IPS-20b (cell line): ENCODE results near the gene CLEC4F.

Source experiments
- H3K27ac ChIP-seq: one replicate; pipeline ENCODE4 v1.5.1; 2013; ENCODE audit warnings: low read length
- H3K27me3 ChIP-seq: 2 replicates; pipeline ENCODE4 v1.6.1; 2013; ENCODE audit warnings: mild to moderate bottlenecking, low read length, inconsistent platforms; ENCODE audit not compliant: insufficient read depth
- H3K36me3 ChIP-seq: 2 replicates; pipeline ENCODE4 v1.6.1; 2013; ENCODE audit warnings: low read depth, mild to moderate bottlenecking, inconsistent platforms, low read length, moderate library complexity; ENCODE audit not compliant: insufficient read depth
- H3K4me1 ChIP-seq: 2 replicates; pipeline ENCODE4 v1.6.1; 2013; ENCODE audit warnings: mild to moderate bottlenecking, control low read depth, inconsistent platforms, low read length, moderate library complexity; ENCODE audit not compliant: insufficient read depth
- H3K4me3 ChIP-seq: 2 replicates; pipeline ENCODE4 v1.5.1; 2013; ENCODE audit warnings: mild to moderate bottlenecking, low read length, inconsistent platforms
- H3K9ac ChIP-seq: 2 replicates; pipeline ENCODE4 v1.6.1; 2013; ENCODE audit warnings: low read depth, mild to moderate bottlenecking, inconsistent platforms, low read length, moderate library complexity
- H3K9me3 ChIP-seq: 2 replicates; pipeline ENCODE4 v1.6.1; 2013; ENCODE audit warnings: mild to moderate bottlenecking, low read depth, low read length, inconsistent platforms; ENCODE audit not compliant: insufficient read depth

The CLEC4F gene

DNA sequence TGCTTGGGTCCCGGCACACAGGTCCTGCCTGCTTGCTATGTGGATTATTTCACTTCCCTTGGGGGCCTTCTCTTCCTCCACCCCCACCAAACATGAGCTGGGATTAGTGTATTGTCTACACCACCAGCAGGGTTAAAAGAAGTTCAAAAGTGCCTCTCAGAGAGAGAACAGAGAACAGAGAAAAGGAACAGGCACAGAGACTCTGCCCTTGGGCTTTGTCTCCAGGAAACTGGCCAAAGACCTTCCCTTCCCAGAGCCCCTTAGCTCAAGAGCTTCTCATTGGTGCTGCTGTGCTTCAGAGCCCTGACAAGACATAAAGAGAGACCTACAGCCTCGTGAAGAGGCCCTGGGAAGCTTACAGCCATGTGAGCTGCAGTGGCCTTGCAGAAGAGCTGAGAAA, 22.9 kb downstream of the CLEC4F start:
- H3K27me3 ChIP-seq = peaks cover 58% of the 10 kb centered on the region
- no peaks in the 10 kb centered on the region for H3K36me3 ChIP-seq
- peaks cover 4% of the 10 kb centered on the region; the same call in 1 of the 2 replicates for H3K9me3 ChIP-seq
- no peaks in the 10 kb centered on the region for H3K4me1 ChIP-seq
- no peak overlapping the region for H3K27ac ChIP-seq
- H3K9ac ChIP-seq = no peak overlapping the region
- H3K4me3 ChIP-seq = no peak overlapping the region

DNA sequence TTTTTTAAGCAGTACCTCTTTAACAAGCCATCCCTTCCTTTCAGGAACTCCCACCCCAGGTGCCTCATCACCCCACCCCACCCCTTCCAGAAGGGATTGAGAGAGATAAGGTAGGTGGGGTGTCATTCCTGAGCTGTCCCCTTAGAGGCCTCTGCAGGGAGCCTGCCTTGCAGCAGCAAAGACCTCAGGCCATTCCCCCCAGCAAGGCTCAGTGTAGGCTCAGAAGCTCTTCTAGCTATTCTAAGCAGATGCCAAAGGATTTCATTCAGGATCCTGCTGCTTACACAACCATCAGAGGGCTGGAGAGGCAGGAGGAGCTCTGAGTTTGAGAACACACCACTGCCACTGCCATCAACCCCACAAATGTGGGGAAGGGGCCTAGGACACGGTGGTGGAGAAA, 24.1 kb downstream of the CLEC4F start:
- no peak overlapping the region for H3K4me3 ChIP-seq
- H3K4me1 ChIP-seq = no peaks in the 10 kb centered on the region
- no peak overlapping the region for H3K27ac ChIP-seq
- H3K9ac ChIP-seq = no peak overlapping the region
- peaks cover 59% of the 10 kb centered on the region for H3K27me3 ChIP-seq
- H3K36me3 ChIP-seq = no peaks in the 10 kb centered on the region
- H3K9me3 ChIP-seq = peaks cover 4% of the 10 kb centered on the region; the same call in 1 of the 2 replicates

DNA sequence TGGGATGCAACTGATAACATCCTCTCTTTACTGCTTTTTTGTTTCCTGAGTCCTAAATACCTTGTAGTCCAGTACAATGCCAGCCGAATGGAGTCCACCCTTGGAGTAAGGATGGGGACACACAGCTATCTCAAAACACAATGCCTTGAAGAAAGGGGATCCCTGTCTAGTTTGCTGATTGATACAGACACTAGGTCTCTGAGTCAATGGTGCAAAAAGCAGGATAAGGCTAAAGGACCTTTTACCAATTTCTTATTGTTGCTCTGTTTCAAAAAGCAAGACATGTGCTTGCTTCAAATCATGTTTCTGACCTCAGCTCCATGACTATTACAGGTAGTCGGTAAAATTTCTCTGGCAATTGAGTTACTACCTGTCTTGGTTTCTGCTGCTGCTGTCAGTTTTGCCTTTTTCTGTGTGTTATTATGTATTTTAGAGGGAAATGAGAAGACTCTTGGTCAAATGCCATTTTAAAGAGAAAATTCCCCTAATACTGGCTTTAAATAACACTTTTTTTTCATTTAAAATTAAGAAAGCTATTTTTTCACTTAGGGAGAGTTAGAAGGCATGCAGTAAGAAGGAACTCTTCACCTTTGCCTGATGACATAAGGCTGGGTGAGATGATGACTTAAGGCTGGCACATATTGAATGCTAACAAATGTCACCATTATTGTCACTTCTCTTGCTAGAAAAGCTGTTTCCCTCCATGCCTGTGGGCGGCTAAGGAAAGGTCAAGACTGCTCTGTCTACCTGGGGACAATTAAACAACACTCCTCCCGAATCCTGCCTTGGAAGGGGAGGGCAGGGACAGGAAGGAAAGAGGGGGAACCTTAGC, 25.0 kb downstream of the CLEC4F start:
- H3K9ac ChIP-seq = no peak overlapping the region
- H3K27ac ChIP-seq = no peak overlapping the region
- no peaks in the 10 kb centered on the region for H3K4me1 ChIP-seq
- no peaks in the 10 kb centered on the region for H3K36me3 ChIP-seq
- no peak overlapping the region for H3K4me3 ChIP-seq
- peaks cover 4% of the 10 kb centered on the region; the same call in 1 of the 2 replicates for H3K9me3 ChIP-seq
- H3K27me3 ChIP-seq = peaks cover 61% of the 10 kb centered on the region

DNA sequence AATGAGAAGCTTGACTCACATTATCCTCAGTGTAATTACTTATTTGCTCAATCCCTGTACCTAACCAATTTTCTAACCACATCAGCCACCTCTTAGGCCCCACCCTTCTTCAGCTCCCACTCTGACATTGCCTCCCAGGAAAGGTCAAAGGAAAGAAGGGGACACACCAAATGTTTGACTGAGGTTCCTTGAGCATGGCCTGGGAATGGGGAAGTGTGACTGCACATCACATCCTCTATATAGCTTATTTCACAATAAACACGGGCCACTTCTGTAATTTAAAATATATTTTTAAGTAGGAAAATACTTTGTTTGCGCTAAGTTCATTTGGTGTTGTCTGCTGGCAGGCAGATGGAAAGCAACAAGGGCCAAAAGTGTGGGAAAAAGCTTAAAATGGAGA, 26.9 kb downstream of the CLEC4F start:
- H3K27ac ChIP-seq = no peak overlapping the region

DNA sequence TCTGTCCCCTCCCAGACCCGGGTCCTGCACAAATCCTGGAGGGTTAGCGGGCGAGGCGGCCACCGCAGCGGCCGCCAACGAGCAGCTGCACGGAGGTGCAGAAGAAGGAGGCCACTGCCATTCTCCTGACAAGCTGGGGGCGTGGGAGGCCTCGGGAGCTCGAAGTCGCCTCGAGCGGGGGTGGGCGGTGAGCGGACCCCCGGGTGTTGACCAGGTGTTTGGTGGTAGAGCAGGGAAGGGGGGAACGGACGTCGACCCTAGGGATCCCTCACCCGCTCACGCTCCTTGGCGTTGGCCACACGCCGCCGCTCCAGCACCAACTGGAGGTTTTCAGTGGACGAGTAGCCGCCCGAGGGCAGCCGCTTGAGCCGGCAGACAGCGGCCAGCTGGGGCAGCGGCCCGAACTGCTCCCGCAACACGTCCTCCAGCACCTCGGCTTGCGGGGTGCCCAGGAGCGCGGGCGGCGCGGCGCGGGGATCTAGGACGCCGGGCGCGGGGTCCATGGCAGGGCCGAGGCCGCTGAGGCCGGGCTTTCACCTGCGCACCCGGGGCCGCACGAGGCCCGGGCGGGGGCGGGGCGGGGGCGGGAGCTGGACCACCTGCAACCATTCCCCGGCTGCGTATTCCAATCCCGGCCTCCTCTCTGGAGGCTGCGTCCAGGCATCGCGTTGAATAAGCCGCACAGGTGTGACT, 30.1 kb downstream of the CLEC4F start, which contains the start of gene FIGLA:
Gene FIGLA, minus strand, starts transcription at position 508 of the 693 bp plus-strand sequence. Its CDS starts 5 bp downstream, at position 503.
- H3K9me3 ChIP-seq = no peaks in the 10 kb centered on the region
- peaks cover 98% of the 10 kb centered on the region for H3K27me3 ChIP-seq
- no peak within 1 kb of the TSS for H3K27ac ChIP-seq
- peaks cover 4% of the 10 kb centered on the region; the same call in 1 of the 2 replicates for H3K4me1 ChIP-seq
- no peak within 1 kb of the TSS for H3K9ac ChIP-seq
- no peaks in the 10 kb centered on the region for H3K36me3 ChIP-seq
- peak within 1 kb of the TSS; percentile 49; the same call in 1 of the 2 replicates for H3K4me3 ChIP-seq

More for the DNA sequence above, 26.9 kb downstream of the CLEC4F start:
- no peak overlapping the region for H3K4me3 ChIP-seq
- no peak overlapping the region for H3K9ac ChIP-seq
- H3K36me3 ChIP-seq = no peaks in the 10 kb centered on the region
- peaks cover 4% of the 10 kb centered on the region; the same call in 1 of the 2 replicates for H3K4me1 ChIP-seq
- H3K27me3 ChIP-seq = peaks cover 80% of the 10 kb centered on the region
- H3K9me3 ChIP-seq = no peaks in the 10 kb centered on the region

DNA sequence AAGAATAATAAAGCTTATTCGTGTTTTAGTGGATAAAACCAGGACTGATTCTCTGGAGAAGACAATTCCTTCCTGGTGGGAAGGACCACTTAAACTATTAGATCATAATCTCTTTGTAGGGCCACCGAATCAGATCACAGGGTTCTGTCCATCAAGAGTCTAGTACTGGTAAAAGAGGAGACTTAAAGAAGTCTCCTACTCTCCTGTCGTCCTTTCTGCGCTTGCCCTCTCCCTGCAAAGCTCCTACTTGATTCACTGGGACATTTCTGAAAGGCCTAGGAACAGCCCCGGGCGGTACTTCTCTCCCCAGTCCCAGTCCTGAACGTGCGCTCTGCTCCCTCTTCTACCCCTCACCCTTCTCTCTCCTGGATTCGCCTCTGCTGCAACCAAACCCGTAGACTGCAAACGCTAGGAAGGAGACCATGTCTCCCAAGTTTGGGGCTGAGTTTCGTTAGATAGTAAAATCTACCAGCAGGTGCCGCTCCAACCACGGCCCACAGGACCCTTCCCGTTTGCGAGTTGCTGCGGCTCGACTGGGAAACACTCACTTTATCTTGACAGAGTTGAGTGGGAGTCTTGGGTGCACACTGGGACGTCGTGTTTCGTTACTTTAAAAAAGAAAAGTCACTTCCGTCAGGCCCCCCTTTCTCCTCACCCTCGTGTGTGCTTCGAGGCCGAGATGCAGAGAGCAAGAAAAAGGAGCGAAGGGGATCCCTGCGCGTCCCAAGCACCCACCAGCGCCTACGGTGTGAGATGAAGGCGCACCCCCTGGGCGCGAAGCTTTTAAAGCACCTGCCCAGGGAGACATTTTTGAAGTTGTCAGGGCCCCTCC, 30.9 kb downstream of the CLEC4F start:
- H3K4me3 ChIP-seq = peak overlapping the region; percentile 49; the same call in 1 of the 2 replicates

DNA sequence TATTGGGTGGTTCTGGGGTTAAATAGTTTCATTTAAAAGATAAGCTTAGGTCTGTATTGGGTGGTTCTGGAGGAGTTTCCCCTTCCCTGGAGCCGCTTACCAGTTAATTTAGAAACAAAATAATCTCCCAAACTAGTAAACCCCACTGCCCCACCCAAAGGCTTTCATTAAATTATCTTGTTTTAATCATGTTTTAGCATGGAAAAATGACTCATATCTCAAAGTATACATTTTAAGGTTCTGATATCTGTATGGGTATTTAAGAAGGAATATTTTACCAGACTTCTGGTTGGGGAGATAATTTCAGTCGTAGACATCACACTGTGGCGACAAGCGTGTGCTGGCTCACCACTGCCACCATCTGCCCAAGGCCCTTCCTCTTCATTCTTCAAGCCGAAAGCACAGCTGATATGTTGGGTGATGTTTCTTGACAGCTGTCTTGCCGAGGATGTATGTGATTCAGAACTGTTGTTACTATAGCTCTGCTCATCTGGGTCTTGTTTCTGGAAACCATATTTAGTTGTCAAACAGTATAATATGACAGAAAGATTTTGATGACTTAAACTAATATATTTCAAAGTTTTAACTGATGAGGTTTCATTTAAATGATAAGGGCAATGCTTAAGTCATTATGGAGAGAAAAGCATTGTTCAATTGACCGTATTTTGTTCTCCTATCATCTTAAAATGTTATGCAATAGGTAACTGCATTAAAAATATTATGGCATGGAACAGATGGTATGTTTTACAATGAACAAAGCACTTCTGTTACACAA, 35.1 kb downstream of the CLEC4F start:
- H3K9me3 ChIP-seq = no peaks in the 10 kb centered on the region
- H3K27ac ChIP-seq = no peak overlapping the region
- peaks cover 48% of the 10 kb centered on the region for H3K27me3 ChIP-seq
- H3K36me3 ChIP-seq = no peaks in the 10 kb centered on the region
- H3K4me3 ChIP-seq = no peak overlapping the region
- H3K9ac ChIP-seq = no peak overlapping the region
- H3K4me1 ChIP-seq = peaks cover 4% of the 10 kb centered on the region; the same call in 1 of the 2 replicates

More for the DNA sequence above, 30.9 kb downstream of the CLEC4F start:
- Histone ChIP-seq H3K36me3 (no peaks in the 10 kb centered on the region), H3K9ac (no peak overlapping the region), H3K27ac (no peak overlapping the region), H3K9me3 (no peaks in the 10 kb centered on the region), H3K27me3 (peaks cover 90% of the 10 kb centered on the region), H3K4me1 (peaks cover 4% of the 10 kb centered on the region; the same call in 1 of the 2 replicates)

DNA sequence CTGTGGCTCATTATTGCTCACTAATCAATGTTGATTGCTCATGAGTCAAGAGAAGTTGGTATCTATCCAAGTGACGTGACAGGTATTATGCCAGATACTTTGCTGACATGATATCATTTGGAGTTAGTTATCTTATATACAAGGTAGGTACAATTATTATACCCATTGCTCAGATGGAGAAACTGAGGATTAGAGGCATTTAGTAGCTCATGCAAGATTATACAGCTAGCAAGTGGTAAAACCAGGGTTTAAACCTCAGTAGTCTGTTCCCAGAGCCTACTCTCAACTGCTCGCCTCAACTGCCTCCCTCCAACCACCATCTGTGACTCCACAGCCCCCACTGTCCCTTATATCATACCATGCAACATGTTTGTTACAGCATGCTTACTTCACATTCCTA, 36.1 kb downstream of the CLEC4F start:
- Histone ChIP-seq H3K27ac (no peak overlapping the region), H3K9me3 (no peaks in the 10 kb centered on the region), H3K27me3 (peaks cover 38% of the 10 kb centered on the region), H3K4me3 (no peak overlapping the region), H3K36me3 (no peaks in the 10 kb centered on the region), H3K9ac (no peak overlapping the region), H3K4me1 (no peaks in the 10 kb centered on the region)

DNA sequence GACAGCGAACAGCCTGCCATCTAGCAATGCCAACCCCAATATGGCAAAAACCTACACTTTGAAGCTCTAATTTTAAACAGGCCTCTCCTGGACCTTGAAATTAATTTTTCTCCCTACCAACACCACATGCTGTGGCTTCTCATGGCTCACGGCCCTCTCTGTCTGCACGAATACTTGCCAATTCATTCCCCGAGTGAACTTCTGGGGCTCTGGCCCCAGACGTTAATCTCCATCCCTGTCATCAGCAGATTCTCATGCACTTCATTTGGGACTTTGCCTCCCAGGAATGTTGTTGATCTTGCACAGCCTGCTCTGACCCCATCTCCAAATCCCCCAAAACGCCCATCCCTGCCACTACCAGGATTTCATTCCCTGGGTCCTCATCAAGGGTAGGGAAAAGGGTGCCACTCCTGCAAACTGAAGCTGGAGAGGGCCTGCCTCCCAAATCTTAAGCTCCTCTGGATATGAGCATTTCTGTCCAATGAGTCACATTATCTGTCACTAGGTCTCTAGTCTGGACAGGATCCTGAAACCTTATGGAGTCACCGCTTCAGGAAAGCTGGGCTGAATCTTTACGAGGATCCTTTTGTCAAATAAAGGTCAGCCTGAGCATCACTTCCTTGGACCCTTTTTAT, 40.4 kb downstream of the CLEC4F start:
- H3K27ac ChIP-seq = no peak overlapping the region
- H3K9me3 ChIP-seq = no peaks in the 10 kb centered on the region
- no peaks in the 10 kb centered on the region for H3K27me3 ChIP-seq
- H3K4me3 ChIP-seq = no peak overlapping the region
- no peaks in the 10 kb centered on the region for H3K4me1 ChIP-seq
- H3K36me3 ChIP-seq = no peaks in the 10 kb centered on the region
- H3K9ac ChIP-seq = no peak overlapping the region

DNA sequence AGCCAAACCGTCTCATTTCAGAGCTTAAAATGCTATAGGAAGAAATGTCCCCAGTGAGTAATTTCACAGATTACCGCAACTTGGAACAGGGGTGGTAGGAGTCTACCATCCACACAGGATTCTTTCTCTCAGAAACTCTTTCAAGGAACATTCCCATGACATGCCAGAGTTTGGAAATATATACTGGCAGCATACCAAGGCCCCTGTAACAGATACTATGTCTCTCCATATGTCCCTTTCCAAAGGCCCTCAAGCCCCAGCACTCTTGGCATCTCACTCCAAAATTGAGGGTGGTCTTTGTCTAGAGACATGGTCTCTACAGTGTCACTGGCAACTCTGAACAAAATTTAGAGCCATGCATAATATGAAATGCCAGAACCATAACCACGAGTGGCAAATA, 40.9 kb downstream of the CLEC4F start:
- H3K36me3 ChIP-seq = no peaks in the 10 kb centered on the region
- H3K9me3 ChIP-seq = no peaks in the 10 kb centered on the region
- no peaks in the 10 kb centered on the region for H3K4me1 ChIP-seq
- no peaks in the 10 kb centered on the region for H3K27me3 ChIP-seq
- no peak overlapping the region for H3K4me3 ChIP-seq
- no peak overlapping the region for H3K27ac ChIP-seq
- H3K9ac ChIP-seq = no peak overlapping the region
